Trophoblast cell (in vitro differentiated cells and primary cell): ENCODE measurements around the gene MT1G.

Source experiments
- DNase-seq, 2 donors: peaks; one replicate each; pipeline ENCODE4 v3.0.0-alpha.2; 2016
- H2AFZ ChIP-seq: 2 replicates; pipeline ENCODE4 v1.6.1; 2013; ENCODE audit warnings: low read length, moderate library complexity, mild to moderate bottlenecking; ENCODE audit not compliant: insufficient read depth, poor library complexity
- H2AK5ac ChIP-seq: 2 replicates; pipeline ENCODE4 v1.6.1; 2013; ENCODE audit warnings: mild to moderate bottlenecking, low read length
- H2BK120ac ChIP-seq: 2 replicates; pipeline ENCODE4 v1.6.1; 2013; ENCODE audit warnings: low read length, mild to moderate bottlenecking, moderate library complexity; ENCODE audit not compliant: insufficient read depth, poor library complexity
- H2BK12ac ChIP-seq: 2 replicates; pipeline ENCODE4 v1.6.1; 2013; ENCODE audit warnings: mild to moderate bottlenecking, low read length, moderate library complexity
- H2BK5ac ChIP-seq: 2 replicates; pipeline ENCODE4 v1.6.1; 2013; ENCODE audit warnings: low read length, low read depth, moderate library complexity, mild to moderate bottlenecking; ENCODE audit not compliant: poor library complexity
- H3K14ac ChIP-seq: 2 replicates; pipeline ENCODE4 v1.6.1; 2013; ENCODE audit warnings: mild to moderate bottlenecking, low read length
- H3K18ac ChIP-seq: 2 replicates; pipeline ENCODE4 v1.6.1; 2013; ENCODE audit warnings: mild to moderate bottlenecking, low read length
- H3K23ac ChIP-seq: 2 replicates; pipeline ENCODE4 v1.6.1; 2013; ENCODE audit warnings: low read length
- H3K27ac ChIP-seq: 2 replicates; pipeline ENCODE4 v1.5.1; 2013; ENCODE audit warnings: low read depth, mild to moderate bottlenecking, inconsistent platforms, low read length, moderate library complexity
- H3K27me3 ChIP-seq: 2 replicates; pipeline ENCODE4 v1.6.1; 2013; ENCODE audit warnings: inconsistent platforms, mild to moderate bottlenecking, low read length, moderate library complexity; ENCODE audit not compliant: insufficient read depth
- H3K36me3 ChIP-seq, 2 experiments: 1 replicate in 1 of 2; 2 replicates in 1 of 2; pipeline ENCODE4 v1.6.1; 2013; ENCODE audit warnings: low read length in 2 of 2, mild to moderate bottlenecking in 2 of 2, moderate library complexity in 1 of 2; ENCODE audit not compliant: insufficient read depth in 2 of 2, control insufficient read depth in 1 of 2
- H3K4ac ChIP-seq: 2 replicates; pipeline ENCODE4 v1.6.1; 2013; ENCODE audit warnings: low read depth, mild to moderate bottlenecking, low read length, moderate library complexity
- H3K4me1 ChIP-seq, 2 experiments: 1 replicate in 1 of 2; 2 replicates in 1 of 2; pipeline ENCODE4 v1.6.1; 2013; ENCODE audit warnings: low read length in 2 of 2, mild to moderate bottlenecking in 2 of 2, moderate library complexity in 1 of 2; ENCODE audit not compliant: insufficient read depth in 2 of 2, control insufficient read depth in 1 of 2
- H3K4me2 ChIP-seq: 2 replicates; pipeline ENCODE4 v1.6.1; 2013; ENCODE audit warnings: inconsistent platforms, mild to moderate bottlenecking, low read length, moderate library complexity
- H3K4me3 ChIP-seq: 2 replicates; pipeline ENCODE4 v1.5.1; 2013; ENCODE audit warnings: mild to moderate bottlenecking, low read depth, low read length, inconsistent platforms
- H3K79me1 ChIP-seq: one replicate; pipeline ENCODE4 v1.6.1; 2013; ENCODE audit warnings: low read length
- H3K79me2 ChIP-seq: 2 replicates; pipeline ENCODE4 v1.6.1; 2013; ENCODE audit warnings: low read length, mild to moderate bottlenecking; ENCODE audit not compliant: control insufficient read depth, insufficient read depth, poor library complexity
- H3K9ac ChIP-seq: 2 replicates; pipeline ENCODE4 v1.6.1; 2013; ENCODE audit warnings: mild to moderate bottlenecking, low read length
- H3K9me3 ChIP-seq: 2 replicates; pipeline ENCODE4 v1.6.1; 2013; ENCODE audit warnings: low read depth, mild to moderate bottlenecking, control low read depth, inconsistent platforms, low read length; ENCODE audit not compliant: insufficient read depth
- H4K12ac ChIP-seq: 2 replicates; pipeline ENCODE4 v1.6.1; 2013; ENCODE audit warnings: low read depth, mild to moderate bottlenecking, low read length, moderate library complexity
- H4K8ac ChIP-seq: 2 replicates; pipeline ENCODE4 v1.6.1; 2013; ENCODE audit warnings: low read depth, mild to moderate bottlenecking, low read length, moderate library complexity
- H4K91ac ChIP-seq: one replicate; pipeline ENCODE4 v1.6.1; 2013; ENCODE audit warnings: low read depth, mild to moderate bottlenecking, low read length, moderate library complexity
- WGBS: extraction: QIAGEN DNeasy Blood & Tissue Kit; methylation state at CpG from one replicate; pipeline ENCODE4 v1.1.7; 2013; ENCODE audit warnings: missing lambda C conversion rate; ENCODE audit not compliant: insufficient read length, insufficient coverage; ENCODE audit errors: extremely low coverage; 5-methylcytosine and 5-hydroxymethylcytosine counted together

The MT1G gene

GRCh38 chr16:56633535-56633934 lies 34.3 kb downstream of the MT1G start:
- no peaks in the 10 kb centered on the region for H3K36me3 ChIP-seq
- no peak overlapping the region for H3K4ac ChIP-seq
- peaks cover 12% of the 10 kb centered on the region for H3K9me3 ChIP-seq
- no peak overlapping the region for H2BK120ac ChIP-seq
- no peak overlapping the region for H4K8ac ChIP-seq
- H3K79me2 ChIP-seq = no peaks in the 10 kb centered on the region
- H3K79me1 ChIP-seq = no peaks in the 10 kb centered on the region
- no CpG with 5 or more reads among the region's 7 CpGs for WGBS
- no peak overlapping the region for H3K14ac ChIP-seq
- H3K4me1 ChIP-seq = peaks cover 3 to 15% of the 10 kb centered on the region in 2 experiments
- H3K4me2 ChIP-seq = no peak overlapping the region
- H3K27me3 ChIP-seq = peaks cover 77% of the 10 kb centered on the region
- no peak overlapping the region for H4K12ac ChIP-seq
- no peak overlapping the region for H2AK5ac ChIP-seq
- no peak overlapping the region for H3K9ac ChIP-seq
- no peak for DNase-seq
- H3K4me3 ChIP-seq = peak overlapping the region; percentile 57
- H4K91ac ChIP-seq = no peak overlapping the region
- no peak overlapping the region for H2BK5ac ChIP-seq
- no peak overlapping the region for H2BK12ac ChIP-seq
- H3K27ac ChIP-seq = no peak overlapping the region
- H3K18ac ChIP-seq = no peak overlapping the region
- no peak overlapping the region for H3K23ac ChIP-seq
- H2AFZ ChIP-seq = no peak overlapping the region

- Histone ChIP-seq H3K4me3 (no peak overlapping the region), H3K4ac (no peak overlapping the region), H3K23ac (no peak overlapping the region), H4K91ac (no peak overlapping the region), H3K36me3 (no peaks in the 10 kb centered on the region), H3K9ac (no peak overlapping the region), H2AK5ac (no peak overlapping the region), H3K79me1 (no peaks in the 10 kb centered on the region), H3K14ac (no peak overlapping the region), H3K27me3 (peaks cover 70% of the 10 kb centered on the region), H2BK12ac (no peak overlapping the region), H3K79me2 (no peaks in the 10 kb centered on the region), H3K18ac (no peak overlapping the region), H2AFZ (no peak overlapping the region), H3K27ac (no peak overlapping the region), H2BK5ac (no peak overlapping the region), H4K8ac (no peak overlapping the region), H3K4me1 (peaks cover 3 to 11% of the 10 kb centered on the region in 2 experiments), H3K9me3 (peaks cover 8% of the 10 kb centered on the region), H4K12ac (no peak overlapping the region), H3K4me2 (peak overlapping the region; percentile 58), H2BK120ac (no peak overlapping the region)
- no CpG with 5 or more reads among the region's 6 CpGs for WGBS
- DNase-seq = no peak
These were observed 35.0 kb downstream of the MT1G start for GRCh38 chr16:56632848-56633365.

GRCh38 chr16:56632156-56632847 lies 35.6 kb downstream of the MT1G start, which contains the start of gene MT1M:
Gene MT1M, plus strand, starts transcription at chr16:56632659. Its CDS starts 73 bp downstream, at chr16:56632732.
- H3K27me3 ChIP-seq = peaks cover 64% of the 10 kb centered on the region
- no peak within 1 kb of the TSS for H3K4ac ChIP-seq
- no peak within 1 kb of the TSS for H3K18ac ChIP-seq
- H4K12ac ChIP-seq = no peak within 1 kb of the TSS
- no peak within 1 kb of the TSS for H4K8ac ChIP-seq
- H3K9me3 ChIP-seq = peaks cover 7% of the 10 kb centered on the region
- no peak within 1 kb of the TSS for H2AFZ ChIP-seq
- H2BK120ac ChIP-seq = no peak within 1 kb of the TSS
- H3K27ac ChIP-seq = no peak within 1 kb of the TSS
- no peak within 1 kb of the TSS for H2AK5ac ChIP-seq
- no peaks in the 10 kb centered on the region for H3K79me2 ChIP-seq
- DNase-seq = no peak
- H3K9ac ChIP-seq = no peak within 1 kb of the TSS
- H3K36me3 ChIP-seq = no peaks in the 10 kb centered on the region
- H2BK12ac ChIP-seq = no peak within 1 kb of the TSS
- peak within 1 kb of the TSS; percentile 58 for H3K4me2 ChIP-seq
- H4K91ac ChIP-seq = no peak within 1 kb of the TSS
- H3K23ac ChIP-seq = no peak within 1 kb of the TSS
- peak within 1 kb of the TSS; percentile 57 for H3K4me3 ChIP-seq
- H3K14ac ChIP-seq = no peak within 1 kb of the TSS
- no peak within 1 kb of the TSS for H2BK5ac ChIP-seq
- no peaks in the 10 kb centered on the region for H3K79me1 ChIP-seq
- peaks cover 3 to 11% of the 10 kb centered on the region in 2 experiments for H3K4me1 ChIP-seq
- WGBS = no CpG with 5 or more reads among the region's 61 CpGs

GRCh38 chr16:56631832-56632155 lies 36.1 kb downstream of the MT1G start:
- Histone ChIP-seq H3K4me3 (peak overlapping the region; percentile 12), H4K12ac (no peak overlapping the region), H2AFZ (no peak overlapping the region), H3K4me1 (peaks cover 3 to 11% of the 10 kb centered on the region in 2 experiments), H2BK5ac (no peak overlapping the region), H3K14ac (no peak overlapping the region), H2BK120ac (no peak overlapping the region), H3K9me3 (peaks cover 7% of the 10 kb centered on the region), H4K91ac (no peak overlapping the region), H3K23ac (no peak overlapping the region), H3K4ac (no peak overlapping the region), H3K9ac (no peak overlapping the region), H3K36me3 (no peaks in the 10 kb centered on the region), H3K18ac (no peak overlapping the region), H3K4me2 (peak overlapping the region; percentile 58), H3K27ac (no peak overlapping the region), H4K8ac (no peak overlapping the region), H3K27me3 (peaks cover 60% of the 10 kb centered on the region), H3K79me2 (no peaks in the 10 kb centered on the region), H3K79me1 (peaks cover 1% of the 10 kb centered on the region), H2AK5ac (no peak overlapping the region), H2BK12ac (no peak overlapping the region)
- DNase-seq = no peak
- WGBS = no CpG with 5 or more reads among the region's 14 CpGs
